HepG2 (cell line): Measurements from ENCODE around the gene ZNF780B. TPM values are rescaled to one million over a fixed set of nuclear protein-coding genes. Genes with fewer than 3 reads are reported as not detected.

Source experiments
- SNAPC2 ChIP-seq: sonication (generic); formaldehyde crosslinking; IDR thresholded peaks from 2 replicates; pipeline ENCODE4 v1.8.1; 2022; ENCODE audit warnings: mild to moderate bottlenecking, missing genetic modification reagents
- ZNF232 ChIP-seq: sonication (generic); formaldehyde crosslinking; IDR thresholded peaks from 2 replicates; pipeline ENCODE4 v1.4.0; 2020; ENCODE audit warnings: missing genetic modification reagents, borderline replicate concordance
- ZNF569 ChIP-seq: sonication (generic); formaldehyde crosslinking; IDR thresholded peaks from 2 replicates; pipeline ENCODE4 v1.5.0; 2020; ENCODE audit warnings: mild to moderate bottlenecking, missing genetic modification reagents, moderate library complexity, borderline replicate concordance
- ZNF660 ChIP-seq: sonication (generic); formaldehyde crosslinking; IDR thresholded peaks from 2 replicates; pipeline ENCODE4 v1.5.1; 2020; ENCODE audit warnings: mild to moderate bottlenecking, low read depth, missing genetic modification reagents, borderline replicate concordance
- ZNF761 ChIP-seq: sonication (generic); formaldehyde crosslinking; conservative IDR thresholded peaks from 2 replicates; pipeline ENCODE4 v1.4.0; 2020; ENCODE audit warnings: mild to moderate bottlenecking, missing genetic modification reagents
- ZNF782 ChIP-seq: sonication (generic); formaldehyde crosslinking; IDR thresholded peaks from 2 replicates; pipeline ENCODE4 v1.4.0; 2020; ENCODE audit warnings: missing genetic modification reagents, mild to moderate bottlenecking, borderline replicate concordance
- polyA plus RNA-seq, 8 experiments: library from polyadenylated mRNA; depleted of rRNA in 3 of 8; stranded (reverse) in 7 of 8; unstranded in 1 of 8; fragments of >200 nt; fragmentation: Illumina TruSeq in 4 of 8; extraction: Trizol in 4 of 8; gene quantifications; 2 replicates each; pipeline versions ENCODE4 v1.2.1 to v1.2.3, GENCODE V29; 2011 to 2016; ENCODE audit warnings: low read depth in 4 of 8, missing spikeins in 1 of 8, mixed read lengths in 1 of 8; ENCODE audit not compliant: insufficient read depth in 1 of 8
- total RNA-seq, 5 experiments: library from RNA; depleted of rRNA; stranded (reverse); fragments of >200 nt; fragmentation: Illumina TruSeq; extraction: Trizol; gene quantifications; 2 replicates each; pipeline ENCODE4 v1.2.3, GENCODE V29; 2016; ENCODE audit warnings: low read depth in 1 of 5
- TF ChIP-seq, protein P1 (sequence below): sonication (generic); formaldehyde crosslinking; IDR thresholded peaks from 2 replicates; pipeline ENCODE4 v1.9.0; 2021; ENCODE audit warnings: mild to moderate bottlenecking, missing genetic modification reagents
- TF ChIP-seq, protein P2 (sequence below): sonication (generic); formaldehyde crosslinking; IDR thresholded peaks from 2 replicates; pipeline ENCODE4 v1.8.0; 2022; ENCODE audit warnings: mild to moderate bottlenecking, missing genetic modification reagents; ENCODE audit not compliant: insufficient replicate concordance
- TF ChIP-seq, protein P3 (sequence below): sonication (generic); formaldehyde crosslinking; IDR thresholded peaks from 2 replicates; pipeline ENCODE4 v1.5.1; 2020; ENCODE audit warnings: missing genetic modification reagents, mild to moderate bottlenecking, borderline replicate concordance
- TF ChIP-seq, protein P4 (sequence below): sonication (generic); formaldehyde crosslinking; IDR thresholded peaks from 2 replicates; pipeline ENCODE4 v1.4.0; 2020; ENCODE audit warnings: mild to moderate bottlenecking, missing genetic modification reagents
- TF ChIP-seq, protein P5 (sequence below): sonication (generic); formaldehyde crosslinking; IDR thresholded peaks from 2 replicates; pipeline ENCODE4 v1.4.0; 2020; ENCODE audit warnings: mild to moderate bottlenecking, missing genetic modification reagents

ZNF780B gene
- total and polyA plus RNA-seq, 2 of the 13 experiments (the other 11 are each of a cell fraction or from before 2014, with no cell fraction given), result 6.6 to 21.9 TPM

DNA sequence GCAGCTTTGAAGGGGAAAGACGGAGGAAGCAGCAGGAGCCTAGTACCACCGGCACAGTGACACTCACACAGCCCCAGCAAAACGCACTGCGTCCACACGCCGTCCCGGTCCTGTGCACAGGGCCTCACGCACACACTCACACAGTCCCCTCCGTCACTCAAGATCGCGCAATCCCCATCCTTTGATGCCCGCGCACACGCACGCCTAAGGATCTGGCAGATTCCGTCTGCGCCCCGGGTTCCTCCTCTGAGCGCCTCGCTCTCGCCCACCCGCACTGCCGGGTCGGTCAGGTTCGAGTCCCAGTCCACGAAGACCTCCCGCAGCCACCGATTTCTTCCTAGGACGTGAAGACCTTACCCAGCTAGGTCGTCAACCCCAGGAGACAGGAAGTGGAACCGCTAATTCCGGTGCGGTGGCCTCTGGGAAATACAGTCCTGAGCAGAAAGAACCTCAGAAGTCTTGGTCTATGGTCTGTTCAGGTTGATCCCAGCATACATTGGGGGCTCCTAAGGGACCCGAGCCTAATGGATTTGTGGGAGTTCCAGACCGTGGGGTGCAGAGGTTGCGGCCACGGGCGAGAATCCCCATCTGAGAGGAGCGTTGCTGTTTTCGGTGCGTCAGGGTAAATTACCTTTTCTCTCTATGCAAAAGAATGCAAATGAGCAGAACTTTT, at the start of gene ZNF780B (continued):
- TF ChIP-seq, protein P1, sequence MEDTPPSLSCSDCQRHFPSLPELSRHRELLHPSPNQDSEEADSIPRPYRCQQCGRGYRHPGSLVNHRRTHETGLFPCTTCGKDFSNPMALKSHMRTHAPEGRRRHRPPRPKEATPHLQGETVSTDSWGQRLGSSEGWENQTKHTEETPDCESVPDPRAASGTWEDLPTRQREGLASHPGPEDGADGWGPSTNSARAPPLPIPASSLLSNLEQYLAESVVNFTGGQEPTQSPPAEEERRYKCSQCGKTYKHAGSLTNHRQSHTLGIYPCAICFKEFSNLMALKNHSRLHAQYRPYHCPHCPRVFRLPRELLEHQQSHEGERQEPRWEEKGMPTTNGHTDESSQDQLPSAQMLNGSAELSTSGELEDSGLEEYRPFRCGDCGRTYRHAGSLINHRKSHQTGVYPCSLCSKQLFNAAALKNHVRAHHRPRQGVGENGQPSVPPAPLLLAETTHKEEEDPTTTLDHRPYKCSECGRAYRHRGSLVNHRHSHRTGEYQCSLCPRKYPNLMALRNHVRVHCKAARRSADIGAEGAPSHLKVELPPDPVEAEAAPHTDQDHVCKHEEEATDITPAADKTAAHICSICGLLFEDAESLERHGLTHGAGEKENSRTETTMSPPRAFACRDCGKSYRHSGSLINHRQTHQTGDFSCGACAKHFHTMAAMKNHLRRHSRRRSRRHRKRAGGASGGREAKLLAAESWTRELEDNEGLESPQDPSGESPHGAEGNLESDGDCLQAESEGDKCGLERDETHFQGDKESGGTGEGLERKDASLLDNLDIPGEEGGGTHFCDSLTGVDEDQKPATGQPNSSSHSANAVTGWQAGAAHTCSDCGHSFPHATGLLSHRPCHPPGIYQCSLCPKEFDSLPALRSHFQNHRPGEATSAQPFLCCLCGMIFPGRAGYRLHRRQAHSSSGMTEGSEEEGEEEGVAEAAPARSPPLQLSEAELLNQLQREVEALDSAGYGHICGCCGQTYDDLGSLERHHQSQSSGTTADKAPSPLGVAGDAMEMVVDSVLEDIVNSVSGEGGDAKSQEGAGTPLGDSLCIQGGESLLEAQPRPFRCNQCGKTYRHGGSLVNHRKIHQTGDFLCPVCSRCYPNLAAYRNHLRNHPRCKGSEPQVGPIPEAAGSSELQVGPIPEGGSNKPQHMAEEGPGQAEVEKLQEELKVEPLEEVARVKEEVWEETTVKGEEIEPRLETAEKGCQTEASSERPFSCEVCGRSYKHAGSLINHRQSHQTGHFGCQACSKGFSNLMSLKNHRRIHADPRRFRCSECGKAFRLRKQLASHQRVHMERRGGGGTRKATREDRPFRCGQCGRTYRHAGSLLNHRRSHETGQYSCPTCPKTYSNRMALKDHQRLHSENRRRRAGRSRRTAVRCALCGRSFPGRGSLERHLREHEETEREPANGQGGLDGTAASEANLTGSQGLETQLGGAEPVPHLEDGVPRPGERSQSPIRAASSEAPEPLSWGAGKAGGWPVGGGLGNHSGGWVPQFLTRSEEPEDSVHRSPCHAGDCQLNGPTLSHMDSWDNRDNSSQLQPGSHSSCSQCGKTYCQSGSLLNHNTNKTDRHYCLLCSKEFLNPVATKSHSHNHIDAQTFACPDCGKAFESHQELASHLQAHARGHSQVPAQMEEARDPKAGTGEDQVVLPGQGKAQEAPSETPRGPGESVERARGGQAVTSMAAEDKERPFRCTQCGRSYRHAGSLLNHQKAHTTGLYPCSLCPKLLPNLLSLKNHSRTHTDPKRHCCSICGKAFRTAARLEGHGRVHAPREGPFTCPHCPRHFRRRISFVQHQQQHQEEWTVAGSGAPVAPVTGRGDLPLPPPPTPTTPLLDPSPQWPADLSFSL, result peak; percentile 75; the same call in 1 of the 2 replicates
- TF ChIP-seq, protein P2, sequence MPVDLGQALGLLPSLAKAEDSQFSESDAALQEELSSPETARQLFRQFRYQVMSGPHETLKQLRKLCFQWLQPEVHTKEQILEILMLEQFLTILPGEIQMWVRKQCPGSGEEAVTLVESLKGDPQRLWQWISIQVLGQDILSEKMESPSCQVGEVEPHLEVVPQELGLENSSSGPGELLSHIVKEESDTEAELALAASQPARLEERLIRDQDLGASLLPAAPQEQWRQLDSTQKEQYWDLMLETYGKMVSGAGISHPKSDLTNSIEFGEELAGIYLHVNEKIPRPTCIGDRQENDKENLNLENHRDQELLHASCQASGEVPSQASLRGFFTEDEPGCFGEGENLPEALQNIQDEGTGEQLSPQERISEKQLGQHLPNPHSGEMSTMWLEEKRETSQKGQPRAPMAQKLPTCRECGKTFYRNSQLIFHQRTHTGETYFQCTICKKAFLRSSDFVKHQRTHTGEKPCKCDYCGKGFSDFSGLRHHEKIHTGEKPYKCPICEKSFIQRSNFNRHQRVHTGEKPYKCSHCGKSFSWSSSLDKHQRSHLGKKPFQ (CRISPR knock-in tag), result no peak
- TF ChIP-seq, protein P3, sequence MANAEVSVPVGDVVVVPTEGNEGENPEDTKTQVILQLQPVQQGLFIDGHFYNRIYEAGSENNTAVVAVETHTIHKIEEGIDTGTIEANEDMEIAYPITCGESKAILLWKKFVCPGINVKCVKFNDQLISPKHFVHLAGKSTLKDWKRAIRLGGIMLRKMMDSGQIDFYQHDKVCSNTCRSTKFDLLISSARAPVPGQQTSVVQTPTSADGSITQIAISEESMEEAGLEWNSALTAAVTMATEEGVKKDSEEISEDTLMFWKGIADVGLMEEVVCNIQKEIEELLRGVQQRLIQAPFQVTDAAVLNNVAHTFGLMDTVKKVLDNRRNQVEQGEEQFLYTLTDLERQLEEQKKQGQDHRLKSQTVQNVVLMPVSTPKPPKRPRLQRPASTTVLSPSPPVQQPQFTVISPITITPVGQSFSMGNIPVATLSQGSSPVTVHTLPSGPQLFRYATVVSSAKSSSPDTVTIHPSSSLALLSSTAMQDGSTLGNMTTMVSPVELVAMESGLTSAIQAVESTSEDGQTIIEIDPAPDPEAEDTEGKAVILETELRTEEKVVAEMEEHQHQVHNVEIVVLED (CRISPR knock-in tag), result peak; percentile 45; the same call in 1 of the 2 replicates
- TF ChIP-seq ZNF232 (CRISPR knock-in tag) (peak; percentile 55; the same call in 1 of the 2 replicates), SNAPC2 (CRISPR knock-in tag) (peak; percentile 73; the same call in 1 of the 2 replicates), ZNF660 (no peak), ZNF569 (no peak), ZNF782 (CRISPR knock-in tag) (peak; percentile 86), ZNF761 (no peak)
- TF ChIP-seq, protein P4, sequence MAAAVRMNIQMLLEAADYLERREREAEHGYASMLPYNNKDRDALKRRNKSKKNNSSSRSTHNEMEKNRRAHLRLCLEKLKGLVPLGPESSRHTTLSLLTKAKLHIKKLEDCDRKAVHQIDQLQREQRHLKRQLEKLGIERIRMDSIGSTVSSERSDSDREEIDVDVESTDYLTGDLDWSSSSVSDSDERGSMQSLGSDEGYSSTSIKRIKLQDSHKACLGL (CRISPR knock-in tag), result peak; percentile 87
- TF ChIP-seq, protein P5, sequence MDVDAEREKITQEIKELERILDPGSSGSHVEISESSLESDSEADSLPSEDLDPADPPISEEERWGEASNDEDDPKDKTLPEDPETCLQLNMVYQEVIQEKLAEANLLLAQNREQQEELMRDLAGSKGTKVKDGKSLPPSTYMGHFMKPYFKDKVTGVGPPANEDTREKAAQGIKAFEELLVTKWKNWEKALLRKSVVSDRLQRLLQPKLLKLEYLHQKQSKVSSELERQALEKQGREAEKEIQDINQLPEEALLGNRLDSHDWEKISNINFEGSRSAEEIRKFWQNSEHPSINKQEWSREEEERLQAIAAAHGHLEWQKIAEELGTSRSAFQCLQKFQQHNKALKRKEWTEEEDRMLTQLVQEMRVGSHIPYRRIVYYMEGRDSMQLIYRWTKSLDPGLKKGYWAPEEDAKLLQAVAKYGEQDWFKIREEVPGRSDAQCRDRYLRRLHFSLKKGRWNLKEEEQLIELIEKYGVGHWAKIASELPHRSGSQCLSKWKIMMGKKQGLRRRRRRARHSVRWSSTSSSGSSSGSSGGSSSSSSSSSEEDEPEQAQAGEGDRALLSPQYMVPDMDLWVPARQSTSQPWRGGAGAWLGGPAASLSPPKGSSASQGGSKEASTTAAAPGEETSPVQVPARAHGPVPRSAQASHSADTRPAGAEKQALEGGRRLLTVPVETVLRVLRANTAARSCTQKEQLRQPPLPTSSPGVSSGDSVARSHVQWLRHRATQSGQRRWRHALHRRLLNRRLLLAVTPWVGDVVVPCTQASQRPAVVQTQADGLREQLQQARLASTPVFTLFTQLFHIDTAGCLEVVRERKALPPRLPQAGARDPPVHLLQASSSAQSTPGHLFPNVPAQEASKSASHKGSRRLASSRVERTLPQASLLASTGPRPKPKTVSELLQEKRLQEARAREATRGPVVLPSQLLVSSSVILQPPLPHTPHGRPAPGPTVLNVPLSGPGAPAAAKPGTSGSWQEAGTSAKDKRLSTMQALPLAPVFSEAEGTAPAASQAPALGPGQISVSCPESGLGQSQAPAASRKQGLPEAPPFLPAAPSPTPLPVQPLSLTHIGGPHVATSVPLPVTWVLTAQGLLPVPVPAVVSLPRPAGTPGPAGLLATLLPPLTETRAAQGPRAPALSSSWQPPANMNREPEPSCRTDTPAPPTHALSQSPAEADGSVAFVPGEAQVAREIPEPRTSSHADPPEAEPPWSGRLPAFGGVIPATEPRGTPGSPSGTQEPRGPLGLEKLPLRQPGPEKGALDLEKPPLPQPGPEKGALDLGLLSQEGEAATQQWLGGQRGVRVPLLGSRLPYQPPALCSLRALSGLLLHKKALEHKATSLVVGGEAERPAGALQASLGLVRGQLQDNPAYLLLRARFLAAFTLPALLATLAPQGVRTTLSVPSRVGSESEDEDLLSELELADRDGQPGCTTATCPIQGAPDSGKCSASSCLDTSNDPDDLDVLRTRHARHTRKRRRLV (CRISPR knock-in tag), result peak; percentile 92
